Neural cell (in vitro differentiated cells): Measurements from ENCODE around the gene AMT. TPM values are rescaled to one million over a fixed set of nuclear protein-coding genes. Genes with fewer than 3 reads are reported as not detected.

Source experiments
- H2AFZ ChIP-seq: fragments of 200-600, 300-800 bp; sonication (generic), shearing (Covaris generic); 2 replicates; pipeline ENCODE4 v1.6.0; 2014; ENCODE audit warnings: low read depth, mild to moderate bottlenecking, antibody characterized with exemption, low read length, moderate library complexity
- H3F3A ChIP-seq: fragments of 200-600 bp; shearing (Covaris generic); 2 replicates; pipeline ENCODE4 v1.6.1; 2016; ENCODE audit warnings: mild to moderate bottlenecking, moderate library complexity, mixed read lengths, antibody characterized with exemption, low read length; ENCODE audit not compliant: insufficient read depth, poor library complexity, severe bottlenecking
- H3K27ac ChIP-seq: fragments of 200-600, 300-800 bp; sonication (generic), shearing (Covaris generic); 2 replicates; pipeline ENCODE4 v1.5.1; 2014; ENCODE audit warnings: mild to moderate bottlenecking, low read length, moderate library complexity
- H3K27me3 ChIP-seq: fragments of 300-800, 200-600 bp; sonication (generic), shearing (Covaris generic); 2 replicates; pipeline ENCODE4 v1.6.0; 2014; ENCODE audit warnings: mild to moderate bottlenecking, low read depth, low read length, moderate library complexity; ENCODE audit not compliant: insufficient read depth
- H3K36me3 ChIP-seq: fragments of 300-800, 200-600 bp; sonication (generic), shearing (Covaris generic); 2 replicates; pipeline ENCODE4 v1.5.1; 2014; ENCODE audit warnings: mild to moderate bottlenecking, antibody characterized with exemption, low read length, moderate library complexity; ENCODE audit not compliant: insufficient read depth
- H3K4me2 ChIP-seq: fragments of 300-800, 200-600 bp; sonication (generic), shearing (Covaris generic); 2 replicates; pipeline ENCODE4 v1.6.0; 2014; ENCODE audit warnings: mild to moderate bottlenecking, low read length
- H3K4me3 ChIP-seq: fragments of 300-800, 200-600 bp; sonication (generic), shearing (Covaris generic); 2 replicates; pipeline ENCODE4 v1.5.1; 2014; ENCODE audit warnings: mild to moderate bottlenecking, low read length, moderate library complexity
- H3K79me2 ChIP-seq: fragments of 200-600 bp; shearing (Covaris generic); replicated peaks from 2 replicates; pipeline ENCODE4 v1.6.0; 2014; ENCODE audit warnings: mild to moderate bottlenecking, low read length, moderate library complexity; ENCODE audit not compliant: insufficient read depth
- H3K9ac ChIP-seq: fragments of 300-800, 200-600 bp; sonication (generic), shearing (Covaris generic); 2 replicates; pipeline ENCODE4 v1.6.1; 2016; ENCODE audit warnings: mild to moderate bottlenecking, low read length, mixed read lengths
- H3K9me2 ChIP-seq: fragments of 200-600 bp; shearing (Covaris generic); 2 replicates; pipeline ENCODE4 v1.6.1; 2016; ENCODE audit warnings: mild to moderate bottlenecking, low read length, mixed read lengths; ENCODE audit not compliant: insufficient read depth
- H3K9me3 ChIP-seq: fragments of 200-600, 300-800 bp; sonication (generic), shearing (Covaris generic); 2 replicates; pipeline ENCODE4 v1.6.1; 2016; ENCODE audit warnings: mild to moderate bottlenecking, mixed run types, low read length, moderate library complexity, mixed read lengths
- H4K20me1 ChIP-seq: fragments of 200-600 bp; shearing (Covaris generic); 2 replicates; pipeline ENCODE4 v1.6.1; 2016; ENCODE audit warnings: mild to moderate bottlenecking, mixed run types; ENCODE audit not compliant: insufficient read depth
- CTCF ChIP-seq: fragments of 450-650 bp; IDR thresholded peaks from 2 replicates; pipeline ENCODE4 v1.5.1; 2014; ENCODE audit warnings: antibody characterized with exemption, mild to moderate bottlenecking, moderate library complexity; ENCODE audit not compliant: poor library complexity, severe bottlenecking
- EP300 ChIP-seq: fragments of 450-650 bp; conservative IDR thresholded peaks from 2 replicates; pipeline ENCODE4 v1.6.1; 2014; ENCODE audit warnings: antibody characterized with exemption, mild to moderate bottlenecking, moderate library complexity; ENCODE audit not compliant: poor library complexity, severe bottlenecking
- EZH2 ChIP-seq: fragments of 200-600, 300-800 bp; shearing (Covaris generic), sonication (generic); IDR thresholded peaks from 2 replicates; pipeline ENCODE4 v1.6.1; 2014; ENCODE audit warnings: antibody characterized with exemption, low read length, borderline replicate concordance, mild to moderate bottlenecking; ENCODE audit not compliant: insufficient read depth, poor library complexity, severe bottlenecking
- MXI1 ChIP-seq: fragments of 450-650 bp; conservative IDR thresholded peaks from 2 replicates; pipeline ENCODE4 v1.6.1; 2014; ENCODE audit warnings: antibody characterized with exemption, mild to moderate bottlenecking; ENCODE audit not compliant: poor library complexity, severe bottlenecking
- POLR2AphosphoS5 ChIP-seq: IDR thresholded peaks from 2 replicates; pipeline ENCODE4 v1.6.1; 2012
- RAD21 ChIP-seq: fragments of 450-650 bp; conservative IDR thresholded peaks from 2 replicates; pipeline ENCODE4 v1.6.1; 2014; ENCODE audit warnings: antibody characterized with exemption, mild to moderate bottlenecking, moderate library complexity
- REST ChIP-seq: IDR thresholded peaks from 2 replicates; pipeline ENCODE4 v1.6.1; 2012; ENCODE audit warnings: borderline replicate concordance
- SMC3 ChIP-seq: fragments of 450-650 bp; conservative IDR thresholded peaks from 2 replicates; pipeline ENCODE4 v1.6.1; 2014; ENCODE audit warnings: antibody characterized with exemption, mild to moderate bottlenecking, moderate library complexity; ENCODE audit not compliant: poor library complexity
- TAF1 ChIP-seq: IDR thresholded peaks from 2 replicates; pipeline ENCODE4 v1.6.1; 2012; ENCODE audit warnings: low read depth
- polyA plus RNA-seq: library from polyadenylated mRNA; depleted of rRNA; stranded (reverse); fragments of >200 nt; gene quantifications from 2 replicates; pipeline ENCODE4 v1.2.3, GENCODE V29; 2014

AMT gene
- polyA plus RNA-seq, 1 donor from 2014 or later: 6.1 TPM

GRCh38 chr3:49388289-49388820 lies 33.9 kb downstream of the AMT start:
- no peak overlapping the region for H3K4me2 ChIP-seq
- H3K9ac ChIP-seq: no peak overlapping the region
- no peaks in the 10 kb centered on the region for H3K36me3 ChIP-seq
- no peak for TF ChIP-seq RAD21
- TF ChIP-seq EP300: no peak
- no peak for TF ChIP-seq TAF1
- no peak for TF ChIP-seq CTCF
- no peak for TF ChIP-seq POLR2AphosphoS5
- no peak for TF ChIP-seq SMC3
- no peak for TF ChIP-seq MXI1
- no peak for TF ChIP-seq REST
- TF ChIP-seq EZH2: no peak
- no peak overlapping the region for H2AFZ ChIP-seq
- H3F3A ChIP-seq: no peaks in the 10 kb centered on the region
- no peak overlapping the region for H3K27ac ChIP-seq
- no peaks in the 10 kb centered on the region for H3K9me2 ChIP-seq
- no peaks in the 10 kb centered on the region for H4K20me1 ChIP-seq
- no peak overlapping the region for H3K4me3 ChIP-seq
- no peaks in the 10 kb centered on the region for H3K27me3 ChIP-seq
- H3K79me2 ChIP-seq: peaks cover 57% of the 10 kb centered on the region
- no peaks in the 10 kb centered on the region for H3K9me3 ChIP-seq

GRCh38 chr3:49387721-49388120 lies 34.6 kb downstream of the AMT start:
- peaks cover 57% of the 10 kb centered on the region for H3K79me2 ChIP-seq

More at GRCh38 chr3:49387721-49388120, 34.6 kb downstream of the AMT start:
- H3F3A ChIP-seq: no peaks in the 10 kb centered on the region
- H3K9me3 ChIP-seq: no peaks in the 10 kb centered on the region
- no peak overlapping the region for H3K9ac ChIP-seq
- no peaks in the 10 kb centered on the region for H3K36me3 ChIP-seq
- no peak overlapping the region for H2AFZ ChIP-seq
- H3K4me2 ChIP-seq: no peak overlapping the region
- H3K27me3 ChIP-seq: no peaks in the 10 kb centered on the region
- H4K20me1 ChIP-seq: no peaks in the 10 kb centered on the region
- no peak overlapping the region for H3K27ac ChIP-seq
- TF ChIP-seq REST (no peak), EZH2 (no peak), MXI1 (no peak), CTCF (no peak), EP300 (no peak), SMC3 (no peak), POLR2AphosphoS5 (no peak), TAF1 (no peak), RAD21 (no peak)
- H3K9me2 ChIP-seq: no peaks in the 10 kb centered on the region
- no peak overlapping the region for H3K4me3 ChIP-seq
